Lower lobe of right lung (tissue), 2 donors: Measurements from ENCODE around the gene EXOSC7. TPM values are rescaled to one million over a fixed set of nuclear protein-coding genes. Genes with fewer than 3 reads are reported as not detected.

Source experiments
- ATAC-seq, 2 donors: fragments of 200-7000 bp; cut with Tn5 transposase; one replicate each; pipeline ENCODE4 v1.9.1; 2020 to 2022; ENCODE audit warnings: mild to moderate bottlenecking in 2 of 2, moderate library complexity in 2 of 2
- DNase-seq: peaks from one replicate; pipeline ENCODE4 v3.0.0-alpha.2; 2020
- H3K27ac ChIP-seq: fragments of 200-600 bp; one replicate; pipeline ENCODE4 v1.8.0; 2022
- H3K27me3 ChIP-seq: fragments of 200-600 bp; one replicate; pipeline ENCODE4 v1.8.0; 2022; ENCODE audit warnings: low read depth
- H3K36me3 ChIP-seq: fragments of 200-600 bp; one replicate; pipeline ENCODE4 v1.8.0; 2022; ENCODE audit warnings: mild to moderate bottlenecking
- H3K4me1 ChIP-seq: fragments of 200-600 bp; one replicate; pipeline ENCODE4 v1.8.0; 2022
- H3K4me3 ChIP-seq: fragments of 200-600 bp; one replicate; pipeline ENCODE4 v1.8.0; 2022; ENCODE audit warnings: mild to moderate bottlenecking
- H3K9me3 ChIP-seq: fragments of 200-600 bp; one replicate; pipeline ENCODE4 v1.8.0; 2022
- intact Hi-C: fragments of 100-400 bp; cut with DNase I; formaldehyde crosslinking; loops from one replicate; pipeline ENCODE4 v1.11.0; 2022
- total RNA-seq: library from RNA; stranded (reverse); fragmentation: NEBNext Ultra II Directional; extraction: Animal tissue kit (Norgen Biotek cat#: 25700); gene quantifications from one replicate; pipeline ENCODE4 v1.2.1, GENCODE V29; 2021
- TF ChIP-seq, protein P1 (sequence below): fragments of 200-600 bp; IDR thresholded peaks from one replicate; pipeline ENCODE4 v1.8.0; 2022; ENCODE audit warnings: antibody characterized with exemption, mild to moderate bottlenecking
- donor health status: DM: no; HTN: yes; CAD: no; lungs with severe emphysema.

The EXOSC7 gene
- total RNA-seq, 1 donor from 2014 or later, result 32.9 TPM

DNA sequence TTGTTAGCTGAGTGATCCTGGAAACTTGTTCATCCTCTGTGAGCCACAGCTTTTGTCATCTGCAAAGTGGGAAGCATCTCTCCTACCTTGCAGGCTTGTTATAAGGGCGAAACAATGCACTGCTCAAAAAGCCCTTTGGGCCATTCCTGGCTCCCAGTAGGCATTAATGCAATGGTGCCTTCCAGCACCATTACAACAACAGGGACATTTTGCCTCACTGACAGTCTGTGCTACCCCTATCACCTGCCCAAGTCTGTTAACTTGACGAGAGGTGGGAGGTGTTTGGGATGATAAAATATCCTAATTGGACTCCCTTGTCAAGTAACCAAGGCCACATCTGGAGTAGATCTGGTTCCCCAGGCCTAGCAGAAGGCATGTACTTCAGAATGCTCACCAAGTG is 44.3 kb upstream of the EXOSC7 start:
- TF ChIP-seq, protein P1, sequence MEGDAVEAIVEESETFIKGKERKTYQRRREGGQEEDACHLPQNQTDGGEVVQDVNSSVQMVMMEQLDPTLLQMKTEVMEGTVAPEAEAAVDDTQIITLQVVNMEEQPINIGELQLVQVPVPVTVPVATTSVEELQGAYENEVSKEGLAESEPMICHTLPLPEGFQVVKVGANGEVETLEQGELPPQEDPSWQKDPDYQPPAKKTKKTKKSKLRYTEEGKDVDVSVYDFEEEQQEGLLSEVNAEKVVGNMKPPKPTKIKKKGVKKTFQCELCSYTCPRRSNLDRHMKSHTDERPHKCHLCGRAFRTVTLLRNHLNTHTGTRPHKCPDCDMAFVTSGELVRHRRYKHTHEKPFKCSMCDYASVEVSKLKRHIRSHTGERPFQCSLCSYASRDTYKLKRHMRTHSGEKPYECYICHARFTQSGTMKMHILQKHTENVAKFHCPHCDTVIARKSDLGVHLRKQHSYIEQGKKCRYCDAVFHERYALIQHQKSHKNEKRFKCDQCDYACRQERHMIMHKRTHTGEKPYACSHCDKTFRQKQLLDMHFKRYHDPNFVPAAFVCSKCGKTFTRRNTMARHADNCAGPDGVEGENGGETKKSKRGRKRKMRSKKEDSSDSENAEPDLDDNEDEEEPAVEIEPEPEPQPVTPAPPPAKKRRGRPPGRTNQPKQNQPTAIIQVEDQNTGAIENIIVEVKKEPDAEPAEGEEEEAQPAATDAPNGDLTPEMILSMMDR, result no peak
- DNase-seq (no peak), ATAC-seq (no peak)
- Histone ChIP-seq H3K27ac (no peak overlapping the region), H3K4me1 (peaks cover 15% of the 10 kb centered on the region), H3K36me3 (peaks cover 77% of the 10 kb centered on the region), H3K9me3 (no peaks in the 10 kb centered on the region), H3K4me3 (no peak overlapping the region), H3K27me3 (no peaks in the 10 kb centered on the region)
- intact Hi-C loops, result no loop called here

DNA sequence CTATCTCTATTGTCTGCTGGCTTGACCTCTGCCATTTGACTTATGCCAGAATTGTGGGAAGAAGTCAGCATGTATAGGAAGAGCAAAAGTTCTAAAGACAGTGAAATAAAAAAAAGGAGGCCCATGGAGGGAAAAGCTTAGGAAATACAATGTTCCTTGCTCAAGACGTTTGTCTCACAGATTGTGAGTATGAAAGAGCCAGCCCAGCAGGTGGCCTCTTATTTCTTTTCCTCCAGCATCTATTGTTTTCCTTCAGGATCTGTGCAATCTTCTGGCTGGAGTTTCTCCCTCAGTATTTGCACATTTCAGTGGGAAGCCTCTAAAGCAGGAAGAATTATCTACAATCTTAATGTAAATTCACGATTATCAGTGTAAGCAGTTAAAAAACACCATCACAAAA is 43.8 kb upstream of the EXOSC7 start:
- Histone ChIP-seq H3K4me1 (peaks cover 15% of the 10 kb centered on the region), H3K27ac (no peak overlapping the region), H3K9me3 (no peaks in the 10 kb centered on the region), H3K36me3 (peaks cover 78% of the 10 kb centered on the region), H3K4me3 (no peak overlapping the region), H3K27me3 (no peaks in the 10 kb centered on the region)
- intact Hi-C loops, result no loop called here
- ATAC-seq, result no peak
- TF ChIP-seq, protein P1, result no peak
- no peak for DNase-seq

DNA sequence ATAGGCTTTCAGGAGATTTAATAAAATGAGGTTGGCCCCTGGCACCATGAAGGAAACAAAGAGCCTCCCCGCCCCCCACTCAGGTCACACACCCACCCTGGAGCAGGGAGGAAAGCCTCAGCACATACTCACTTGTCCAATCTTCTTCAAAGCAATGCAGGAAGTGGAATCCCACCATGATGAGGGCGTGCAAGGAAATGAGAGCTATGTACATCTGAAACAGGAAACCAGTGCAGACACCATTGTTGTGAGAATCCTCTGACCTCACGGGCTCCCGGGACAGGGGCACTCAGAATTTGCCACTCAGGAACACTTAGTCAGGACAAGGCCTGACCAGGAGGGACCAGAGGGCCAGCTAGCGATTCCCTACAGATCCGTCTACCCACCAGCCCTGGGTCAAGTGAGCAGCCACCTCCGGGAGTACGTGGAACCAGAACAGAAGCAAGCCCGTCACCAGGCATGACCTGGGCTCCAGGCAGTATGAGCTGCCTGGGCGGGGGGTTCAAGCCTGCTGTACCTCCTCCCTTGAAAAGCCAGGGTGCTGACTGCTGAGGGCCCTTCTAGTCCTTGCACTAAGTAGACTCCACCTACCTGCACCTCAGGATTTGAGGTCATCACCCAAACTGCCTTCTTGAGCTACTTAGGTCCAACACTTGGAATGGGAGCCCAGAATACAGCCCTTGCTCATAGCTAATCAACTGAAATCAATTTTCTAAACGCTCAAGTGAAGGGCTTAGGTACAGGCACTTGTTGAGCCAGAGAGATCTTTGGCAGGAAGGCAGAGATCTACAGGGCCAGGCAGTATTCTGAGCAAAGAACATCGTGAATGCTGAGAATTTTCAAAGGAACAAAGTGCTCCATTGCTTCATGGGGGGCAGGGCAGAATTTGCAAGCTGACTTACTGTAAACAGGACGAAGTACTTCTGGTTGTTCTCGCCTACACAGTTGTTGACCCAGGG is 42.8 kb upstream of the EXOSC7 start:
- intact Hi-C loops, result no loop called here
- H3K27me3 ChIP-seq, result no peaks in the 10 kb centered on the region
- peaks cover 17% of the 10 kb centered on the region for H3K4me1 ChIP-seq
- peak overlapping the region; percentile 31 for H3K27ac ChIP-seq
- ATAC-seq (peak; percentile 30 to 80), DNase-seq (no peak)
- TF ChIP-seq, protein P1, result no peak
- H3K9me3 ChIP-seq, result no peaks in the 10 kb centered on the region
- H3K36me3 ChIP-seq, result peaks cover 76% of the 10 kb centered on the region
- no peak overlapping the region for H3K4me3 ChIP-seq

DNA sequence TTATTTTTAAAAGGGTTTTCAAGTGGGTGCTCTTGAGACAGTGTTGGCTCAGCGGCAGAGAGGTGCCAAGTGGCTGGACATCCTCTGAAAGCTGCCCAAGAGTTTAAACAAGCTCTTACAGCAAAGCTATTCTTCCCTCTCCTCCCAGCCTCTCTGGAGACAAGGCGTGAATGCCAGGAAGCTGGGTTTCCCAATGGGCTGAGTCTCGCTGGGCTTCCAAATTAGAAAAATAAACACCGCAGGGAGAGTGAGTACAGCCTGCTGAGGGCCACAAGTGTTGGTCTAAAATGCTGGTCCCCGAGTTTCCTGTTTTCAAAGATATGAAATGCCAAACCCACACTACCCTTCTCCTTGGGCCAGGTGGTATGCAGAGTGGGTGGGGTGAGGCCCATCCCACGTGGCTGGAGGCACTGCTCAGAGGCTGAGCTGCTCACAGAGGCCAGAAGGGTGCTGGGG is 36.4 kb upstream of the EXOSC7 start:
- ATAC-seq (peak; percentile 96), DNase-seq (peak; percentile 81)
- no peak overlapping the region for H3K4me3 ChIP-seq
- peak overlapping the region; percentile 60 for H3K27ac ChIP-seq
- no peaks in the 10 kb centered on the region for H3K27me3 ChIP-seq
- intact Hi-C loops, result no loop called here
- H3K9me3 ChIP-seq, result no peaks in the 10 kb centered on the region
- H3K4me1 ChIP-seq, result peaks cover 25% of the 10 kb centered on the region
- peaks cover 68% of the 10 kb centered on the region for H3K36me3 ChIP-seq
- TF ChIP-seq, protein P1, result no peak

DNA sequence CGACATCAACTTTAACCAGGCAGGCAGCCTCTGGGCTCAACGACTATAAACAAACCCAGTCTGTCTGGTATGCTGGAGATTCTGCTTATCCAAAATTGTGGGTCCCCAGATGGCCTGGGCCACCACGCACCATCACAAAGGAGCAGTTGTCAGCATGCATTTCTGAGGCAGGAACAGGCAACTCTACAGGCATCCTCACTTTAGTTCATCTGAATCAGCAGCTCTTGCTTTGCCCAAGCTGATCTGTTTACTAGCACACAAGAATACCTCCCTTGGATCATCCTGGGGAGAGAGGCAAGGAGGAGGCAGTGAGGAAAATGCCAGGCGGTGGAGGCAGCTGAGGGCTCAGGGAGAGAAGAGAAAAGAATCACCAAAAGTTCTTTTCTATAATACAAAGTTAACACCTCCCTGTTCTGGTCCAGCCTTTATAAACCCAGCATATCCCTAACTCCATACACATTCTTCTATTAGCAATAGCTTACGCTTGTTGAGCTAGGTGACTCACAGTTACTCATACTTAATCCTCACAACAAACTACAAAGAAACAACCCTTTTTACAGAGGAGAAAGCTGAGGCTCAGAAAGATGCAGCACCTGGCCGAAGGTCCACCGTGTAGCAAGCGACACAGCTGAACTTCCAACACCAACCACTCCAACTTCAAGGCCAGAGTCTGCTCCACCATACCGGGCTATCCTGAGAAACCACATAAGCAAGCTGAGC is 33.7 kb upstream of the EXOSC7 start:
- DNase-seq, result no peak
- TF ChIP-seq, protein P1, result no peak
- intact Hi-C loops, result no loop called here
- no peaks in the 10 kb centered on the region for H3K9me3 ChIP-seq
- ATAC-seq, result no peak
- H3K4me3 ChIP-seq, result no peak overlapping the region
- no peak overlapping the region for H3K27ac ChIP-seq
- peaks cover 25% of the 10 kb centered on the region for H3K4me1 ChIP-seq
- no peaks in the 10 kb centered on the region for H3K27me3 ChIP-seq
- peaks cover 65% of the 10 kb centered on the region for H3K36me3 ChIP-seq
